NCI-H1417 (cell line): ENCODE measurements around the gene P2RX7.
A peak's percentile ranks its signal among the peaks of the same experiment; 100 is the strongest.

Source experiments
- DNase-seq, 3 experiments: peaks; one replicate each; lab custom pipeline; 2025; lab: John Stamatoyannopoulos, UW

P2RX7 gene

DNA sequence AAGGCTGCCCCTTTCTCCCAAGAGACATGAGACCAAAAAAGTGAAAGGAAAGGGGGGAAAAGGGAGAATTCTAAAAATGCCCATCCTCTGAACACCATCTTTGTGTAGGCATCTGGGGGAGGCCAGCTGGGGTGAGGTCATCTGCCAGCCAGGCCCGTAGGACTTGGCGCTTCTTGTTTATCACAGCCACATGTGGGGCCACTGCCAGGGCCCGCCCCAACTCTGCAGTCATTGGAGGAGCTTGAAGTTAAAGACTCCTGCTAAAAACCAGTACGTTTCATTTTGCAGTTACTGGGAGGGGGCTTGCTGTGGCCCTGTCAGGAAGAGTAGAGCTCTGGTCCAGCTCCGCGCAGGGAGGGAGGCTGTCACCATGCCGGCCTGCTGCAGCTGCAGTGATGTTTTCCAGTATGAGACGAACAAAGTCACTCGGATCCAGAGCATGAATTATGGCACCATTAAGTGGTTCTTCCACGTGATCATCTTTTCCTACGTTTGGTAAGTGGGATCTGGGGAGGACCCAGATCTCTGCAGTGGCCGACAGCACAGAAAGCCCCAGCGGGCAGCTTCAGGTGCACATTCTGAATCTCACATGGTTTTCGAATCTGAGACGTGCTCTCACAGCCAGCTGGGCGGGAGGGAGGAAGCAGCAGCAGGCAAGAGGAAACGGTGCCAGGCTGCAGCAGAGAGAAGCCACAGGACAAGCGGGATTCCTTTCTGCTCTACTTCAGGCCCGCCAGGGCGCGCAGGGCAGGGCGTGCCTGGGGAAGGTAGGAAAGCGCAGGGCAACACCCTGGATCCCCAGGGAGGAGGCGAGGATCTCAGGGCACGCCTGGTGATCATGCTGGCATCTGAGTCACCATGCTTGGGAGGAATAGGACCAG is at the start of gene P2RX7:
Gene P2RX7 (plus strand): TSS at position 276 of the 881 bp plus-strand sequence. CDS start 95 bp downstream, at position 371.
- peak; percentile 70 to 84 (median 74) for DNase-seq

DNA sequence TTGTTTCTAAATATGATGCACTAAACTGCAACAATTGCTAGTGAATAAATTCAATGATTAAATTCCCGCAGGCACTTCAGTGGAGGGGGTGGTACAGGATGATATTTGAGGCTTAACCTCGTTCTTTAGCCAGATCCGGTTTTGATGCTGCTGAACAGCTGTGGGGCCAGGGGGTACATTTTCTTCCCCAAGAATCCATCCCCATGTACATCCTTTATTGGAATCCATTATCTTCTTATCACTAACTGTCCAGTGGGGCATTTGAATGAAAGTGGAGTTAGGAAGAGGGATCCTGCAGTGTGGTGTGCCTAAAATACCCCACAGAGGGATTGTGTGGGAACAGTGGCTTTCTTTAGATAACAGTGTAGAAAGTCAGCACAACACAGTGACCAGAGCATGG is 48.4 kb upstream of the P2RX7 start:
- no peak for DNase-seq

DNA sequence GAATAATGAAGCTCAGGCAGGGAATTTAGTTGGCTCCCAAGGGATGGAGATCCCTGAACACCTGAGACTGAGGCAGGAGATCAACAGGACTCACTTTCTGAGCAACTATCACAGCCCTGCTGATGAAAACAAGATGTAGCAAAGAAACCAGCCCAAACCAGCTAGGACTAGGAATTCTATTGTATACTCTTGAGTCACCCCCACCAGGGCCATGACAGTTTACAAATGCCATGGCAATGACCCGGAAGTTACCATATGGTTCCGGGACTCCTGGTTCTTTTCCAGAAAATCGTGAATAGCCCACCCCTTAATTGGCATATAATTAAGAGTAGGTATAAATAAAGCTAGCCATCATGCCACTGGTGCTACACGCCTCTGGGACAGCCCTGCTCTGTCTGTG is 47.6 kb upstream of the P2RX7 start:
- DNase-seq: no peak

GRCh38 chr12:121085506-121086353 is 46.9 kb upstream of the P2RX7 start:
- DNase-seq: no peak

DNA sequence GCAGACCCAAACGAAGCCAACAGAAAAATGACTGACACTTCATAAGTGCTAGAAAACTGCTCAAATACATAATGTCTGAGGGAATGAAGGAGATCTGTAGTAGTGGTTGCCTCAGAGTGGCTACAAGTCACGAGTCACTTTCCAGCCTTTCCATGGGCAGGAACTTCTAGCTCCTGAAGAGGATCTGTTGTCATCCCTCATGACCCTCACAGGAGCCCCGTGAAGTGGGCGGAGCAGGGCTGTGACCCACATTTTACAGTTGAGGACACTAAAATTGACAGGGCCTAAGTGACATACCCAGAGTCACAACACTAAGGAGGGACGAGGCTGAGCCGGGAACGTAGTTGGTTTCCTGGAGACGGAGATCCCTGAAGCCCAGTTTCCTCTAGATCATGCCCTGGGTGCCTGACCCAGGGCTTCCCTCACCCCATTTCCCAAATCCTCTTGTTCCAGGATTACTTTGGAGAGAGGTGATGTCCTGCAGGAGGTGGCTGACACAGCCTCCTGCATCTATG is 45.8 kb upstream of the P2RX7 start:
- DNase-seq: no peak

- no peak for DNase-seq
These were observed 45.0 kb upstream of the P2RX7 start for GRCh38 chr12:121087467-121088194.

DNA sequence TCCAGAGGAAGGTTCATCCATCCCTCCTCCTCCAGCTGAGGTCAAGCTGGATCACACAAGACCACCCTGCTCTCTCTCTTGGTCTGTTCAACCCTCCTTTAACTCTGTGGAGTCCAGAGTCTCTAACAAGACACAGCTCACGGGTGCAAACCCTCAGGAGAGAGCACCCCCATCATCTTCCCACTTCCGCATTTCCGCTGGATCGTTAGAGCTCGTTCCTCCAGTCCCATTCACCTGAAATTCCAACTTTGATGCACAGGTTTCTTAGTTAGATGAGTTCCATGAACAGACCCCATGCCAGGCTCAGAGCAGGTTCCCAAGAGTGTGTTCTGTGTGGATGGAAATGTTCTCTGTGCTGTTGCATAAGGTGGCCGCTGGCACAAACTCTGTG is 44.5 kb upstream of the P2RX7 start:
- DNase-seq: no peak

DNA sequence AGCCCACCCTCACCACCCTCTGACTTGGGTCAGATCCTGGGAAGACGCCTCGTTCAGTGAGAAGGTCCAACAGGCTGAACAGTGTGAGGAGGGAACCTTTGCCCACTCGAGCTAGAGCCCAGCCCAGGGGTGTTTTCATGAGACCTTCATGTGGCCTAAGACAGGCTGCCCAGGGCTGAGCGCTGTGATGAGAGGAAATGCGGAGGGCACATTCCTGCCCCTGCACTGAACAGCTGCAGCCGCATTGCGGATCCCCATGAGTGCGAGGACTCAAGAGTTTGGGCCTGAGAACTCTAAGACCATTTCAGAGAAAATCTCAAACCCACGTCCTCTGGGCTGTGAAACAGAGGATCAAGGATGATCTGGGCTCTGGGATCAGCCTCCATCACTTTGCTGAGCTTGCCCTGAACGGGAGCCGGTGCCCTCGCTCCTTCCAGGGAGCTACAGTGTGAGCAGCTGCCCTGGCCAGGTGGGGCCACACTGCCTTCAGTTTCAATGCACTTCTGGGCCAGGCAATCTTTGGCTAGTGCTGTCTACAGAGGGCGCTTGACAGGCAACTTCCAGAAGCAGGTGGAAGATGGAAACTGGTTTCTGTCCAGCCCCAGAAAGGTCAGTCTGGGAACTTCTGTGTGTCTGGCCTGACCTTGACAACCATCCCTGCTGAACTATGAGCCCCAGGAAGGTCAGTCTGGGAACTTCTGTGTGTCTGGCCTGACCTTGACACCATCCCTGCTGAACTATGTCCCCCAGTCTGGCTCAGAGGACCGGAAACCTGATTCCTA is 43.5 kb upstream of the P2RX7 start:
- no peak for DNase-seq

DNA sequence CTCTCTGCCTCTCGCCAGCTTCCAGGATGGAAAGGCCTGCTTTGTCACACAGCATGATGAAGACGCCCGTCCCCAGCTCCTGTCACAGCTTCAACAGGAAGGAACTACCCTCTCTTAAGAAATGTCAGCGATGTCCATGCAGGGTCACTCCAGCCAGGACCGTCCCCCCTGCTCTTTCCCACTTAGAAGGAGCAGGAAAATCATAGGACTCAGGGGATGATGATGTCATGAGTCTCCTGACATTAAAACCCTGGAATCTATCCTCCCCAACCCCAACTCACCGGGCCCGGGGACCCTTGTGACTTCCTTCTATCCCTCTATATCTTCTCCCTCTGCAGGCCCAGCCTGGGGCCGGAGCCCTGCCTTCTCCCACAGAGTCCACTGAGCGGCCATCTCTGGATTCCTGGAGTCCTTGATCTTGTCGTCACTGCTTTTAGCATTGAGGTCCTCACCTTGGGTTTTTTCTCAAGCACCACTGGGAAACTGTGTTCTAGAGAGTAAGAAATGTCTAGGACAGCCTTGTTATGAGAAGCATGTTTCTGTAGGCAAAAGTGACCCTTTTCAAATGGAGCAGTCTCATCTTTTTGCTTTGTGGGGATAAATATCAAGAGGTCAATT is 42.8 kb upstream of the P2RX7 start:
- no peak for DNase-seq

GRCh38 chr12:121090586-121091514 is 41.8 kb upstream of the P2RX7 start:
- DNase-seq: no peak

DNA sequence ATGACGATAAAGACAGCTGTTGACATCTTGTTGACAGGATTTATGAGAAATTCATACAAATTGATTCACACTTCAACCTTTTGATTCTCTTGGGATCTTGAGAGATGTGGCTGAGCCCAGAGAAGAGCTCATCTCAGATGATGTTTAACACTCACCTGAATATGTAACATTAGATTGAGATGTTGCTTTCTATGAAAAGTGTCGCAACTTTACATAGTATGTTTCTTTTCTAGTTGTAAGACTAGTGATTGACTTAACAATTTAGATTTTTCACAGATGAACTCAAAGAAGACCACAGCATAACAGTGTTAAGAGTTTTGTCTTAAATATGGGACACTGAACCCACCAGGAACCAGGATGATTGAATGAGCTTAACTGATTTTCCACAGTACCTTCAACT is 40.6 kb upstream of the P2RX7 start:
- no peak for DNase-seq

GRCh38 chr12:121093487-121093891 is 39.2 kb upstream of the P2RX7 start:
- DNase-seq: no peak

DNA sequence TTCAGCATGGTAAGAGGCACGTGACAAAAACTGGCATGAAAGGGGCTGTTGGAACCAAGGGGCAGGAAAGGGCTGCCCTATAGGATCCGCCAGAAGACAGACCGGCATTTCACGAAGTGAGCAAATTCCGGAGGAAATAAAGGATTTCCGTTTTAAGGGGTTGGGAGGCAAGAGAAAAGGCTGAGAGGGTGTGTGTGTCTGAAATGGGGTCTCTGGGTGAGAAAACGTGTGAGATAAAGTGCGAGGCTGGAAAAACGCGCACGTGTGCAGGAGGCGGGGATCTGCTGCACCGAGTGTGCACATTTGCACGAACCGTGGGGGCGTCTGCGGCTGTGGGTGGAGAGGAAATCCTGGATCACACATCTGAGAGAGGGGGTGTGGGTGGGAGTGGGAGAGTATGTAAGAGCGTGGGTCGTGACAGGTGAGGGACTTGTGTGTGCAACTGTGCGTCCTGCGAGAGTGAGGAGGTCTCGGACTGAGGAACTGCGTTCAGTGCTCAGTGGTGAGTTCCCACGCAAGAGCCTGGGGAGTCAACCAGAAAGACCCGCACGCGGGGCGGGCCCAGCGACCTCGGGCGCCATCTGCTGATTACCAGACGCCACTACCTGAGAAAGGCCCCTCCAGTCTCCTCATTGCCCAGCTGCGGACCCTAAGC is 37.0 kb upstream of the P2RX7 start:
- DNase-seq: peak; percentile 64 to 82 (median 67)

- DNase-seq: no peak
These were observed 36.4 kb upstream of the P2RX7 start for GRCh38 chr12:121096199-121096798.

- no peak for DNase-seq
These were observed 32.9 kb upstream of the P2RX7 start for GRCh38 chr12:121099779-121100178.

GRCh38 chr12:121102307-121102706 is 30.4 kb upstream of the P2RX7 start:
- DNase-seq: no peak

- no peak for DNase-seq
These were observed 25.0 kb upstream of the P2RX7 start for GRCh38 chr12:121107681-121108080.

GRCh38 chr12:121108492-121108891 is 24.2 kb upstream of the P2RX7 start:
- DNase-seq: no peak
